ENCODE data around the gene TSPO2. TPM values are rescaled to one million over a fixed set of nuclear protein-coding genes. Genes with fewer than 3 reads are reported as not detected.
"Not testable (repeated sequence)": the region's sequence is repeated elsewhere in the genome, so short reads cannot be mapped to it uniquely, and the experiment has no call there.

The TSPO2 gene
- total RNA-seq, 1 donor from 2014 or later = 1.0 TPM

DNA sequence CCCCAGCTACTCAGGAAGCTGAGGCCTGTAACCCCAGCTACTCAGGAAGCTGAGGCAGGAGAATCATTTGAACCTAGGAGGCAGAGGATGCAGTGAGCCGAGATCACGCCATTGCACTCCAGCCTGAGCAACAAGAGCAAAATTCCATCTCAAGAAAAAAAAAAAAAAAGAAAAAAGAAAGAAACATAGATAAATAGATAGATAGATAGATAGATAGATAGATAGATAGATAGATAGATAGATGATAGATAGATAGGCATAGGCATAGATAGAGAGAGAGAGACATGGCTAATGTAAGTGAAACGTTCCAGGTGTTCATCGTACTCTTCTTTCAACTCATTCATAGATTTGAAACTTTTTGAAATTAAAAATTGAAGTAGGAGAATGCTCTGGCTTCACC, 35.3 kb upstream of the TSPO2 start:
- H3K4me3 ChIP-seq (ENCODE audit: low read length in 3 of 3); H3K9ac ChIP-seq (ENCODE audit: low read depth in 1 of 3, low read length in 3 of 3); H3K9me3 ChIP-seq (ENCODE audit: control insufficient read depth in 3 of 3, low read length in 3 of 3); H3K27me3 ChIP-seq (ENCODE audit: control insufficient read depth in 3 of 3, insufficient read depth in 3 of 3, low read length in 3 of 3); H3K36me3 ChIP-seq (ENCODE audit: control insufficient read depth in 3 of 3, insufficient read depth in 3 of 3, low read length in 3 of 3); H3K27ac ChIP-seq (ENCODE audit: low read depth, low read length): not testable (repeated sequence)
- peaks cover 9 to 12% (median 11%) of the 10 kb centered on the region in 3 donors for H3K4me1 ChIP-seq (ENCODE audit: control insufficient read depth in 3 of 3, insufficient read depth in 3 of 3, low read length in 3 of 3)

DNA sequence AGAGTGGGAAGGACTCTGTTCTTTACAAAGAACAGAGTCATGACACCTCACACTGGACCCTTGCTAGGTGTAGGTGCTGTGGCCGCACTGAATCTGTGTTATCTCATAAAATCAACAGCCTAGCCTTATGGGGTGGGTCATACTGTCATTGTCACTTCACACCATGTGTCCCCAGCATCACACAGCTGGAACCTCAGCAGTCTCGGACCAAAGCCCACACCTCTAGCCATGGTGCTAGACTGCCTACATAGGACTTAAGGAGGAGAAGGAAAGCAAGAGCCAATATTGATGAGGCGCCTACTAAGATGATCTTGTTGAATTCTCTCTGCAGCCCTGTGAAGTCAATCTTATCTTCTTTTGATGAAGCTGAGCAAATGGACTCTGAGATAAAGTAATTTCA, 34.3 kb upstream of the TSPO2 start:
- Histone ChIP-seq H3K36me3 (ENCODE audit: control insufficient read depth in 3 of 3, insufficient read depth in 3 of 3, low read length in 3 of 3) (no peaks in the 10 kb centered on the region), H3K9me3 (ENCODE audit: control insufficient read depth in 3 of 3, low read length in 3 of 3) (no peaks in the 10 kb centered on the region), H3K4me3 (ENCODE audit: low read length in 3 of 3) (no peak overlapping the region), H3K27me3 (ENCODE audit: control insufficient read depth in 3 of 3, insufficient read depth in 3 of 3, low read length in 3 of 3) (no peaks in the 10 kb centered on the region), H3K9ac (ENCODE audit: low read depth in 1 of 3, low read length in 3 of 3) (no peak overlapping the region), H3K4me1 (ENCODE audit: control insufficient read depth in 3 of 3, insufficient read depth in 3 of 3, low read length in 3 of 3) (peaks cover 0 to 1% (median under 1%) of the 10 kb centered on the region in 3 donors), H3K27ac (ENCODE audit: low read depth, low read length) (no peak overlapping the region)

DNA sequence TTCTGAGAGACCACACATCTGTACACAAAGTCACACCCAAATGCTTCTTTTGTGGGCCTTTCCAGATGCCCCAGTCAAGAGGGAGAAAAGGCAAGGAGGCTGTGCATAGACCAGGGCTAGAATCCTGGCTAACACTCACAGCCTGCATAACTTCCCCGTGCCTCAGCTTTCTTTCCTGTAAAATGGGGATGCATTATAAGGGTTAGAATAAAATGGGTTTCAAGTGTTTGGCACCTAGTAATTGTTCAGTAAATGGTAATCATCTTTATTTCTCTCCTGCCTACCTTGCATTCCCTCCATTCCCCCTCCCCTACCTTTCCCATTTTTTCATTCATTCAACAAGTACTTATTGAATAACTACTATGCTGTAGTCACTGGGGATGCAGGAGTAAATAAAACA, 32.6 kb upstream of the TSPO2 start:
- Histone ChIP-seq H3K9me3 (ENCODE audit: control insufficient read depth in 3 of 3, low read length in 3 of 3) (no peaks in the 10 kb centered on the region), H3K27me3 (ENCODE audit: control insufficient read depth in 3 of 3, insufficient read depth in 3 of 3, low read length in 3 of 3) (no peaks in the 10 kb centered on the region), H3K9ac (ENCODE audit: low read depth in 1 of 3, low read length in 3 of 3) (no peak overlapping the region), H3K4me3 (ENCODE audit: low read length in 3 of 3) (no peak overlapping the region), H3K36me3 (ENCODE audit: control insufficient read depth in 3 of 3, insufficient read depth in 3 of 3, low read length in 3 of 3) (no peaks in the 10 kb centered on the region), H3K27ac (ENCODE audit: low read depth, low read length) (no peak overlapping the region), H3K4me1 (ENCODE audit: control insufficient read depth in 3 of 3, insufficient read depth in 3 of 3, low read length in 3 of 3) (no peaks in the 10 kb centered on the region)

DNA sequence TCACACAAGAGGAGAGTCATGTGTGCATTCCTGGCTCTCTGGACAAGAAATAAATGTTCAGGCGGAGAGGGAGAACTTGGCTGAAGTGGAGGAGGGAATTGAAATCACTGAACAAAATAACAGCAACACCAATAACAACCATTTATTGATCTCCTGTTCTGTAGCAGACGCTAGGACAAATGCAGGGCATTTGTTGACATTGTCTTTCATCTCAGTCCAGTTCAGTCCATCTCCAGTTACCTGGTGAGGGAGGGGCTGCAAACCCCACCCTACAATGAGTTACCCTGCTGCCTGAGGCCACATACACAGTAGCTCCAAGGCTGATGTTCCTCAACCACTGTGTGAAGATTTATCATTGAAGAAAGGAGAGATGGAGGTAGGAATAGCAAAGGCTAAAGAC, 30.6 kb upstream of the TSPO2 start:
- no peak overlapping the region for H3K9ac ChIP-seq (ENCODE audit: low read depth in 1 of 3, low read length in 3 of 3)
- H3K4me3 ChIP-seq (ENCODE audit: low read length in 3 of 3) = no peak overlapping the region
- H3K9me3 ChIP-seq (ENCODE audit: control insufficient read depth in 3 of 3, low read length in 3 of 3) = no peaks in the 10 kb centered on the region
- no peaks in the 10 kb centered on the region for H3K27me3 ChIP-seq (ENCODE audit: control insufficient read depth in 3 of 3, insufficient read depth in 3 of 3, low read length in 3 of 3)
- no peak overlapping the region for H3K27ac ChIP-seq (ENCODE audit: low read depth, low read length)
- no peaks in the 10 kb centered on the region for H3K36me3 ChIP-seq (ENCODE audit: control insufficient read depth in 3 of 3, insufficient read depth in 3 of 3, low read length in 3 of 3)
- H3K4me1 ChIP-seq (ENCODE audit: control insufficient read depth in 3 of 3, insufficient read depth in 3 of 3, low read length in 3 of 3) = no peaks in the 10 kb centered on the region

DNA sequence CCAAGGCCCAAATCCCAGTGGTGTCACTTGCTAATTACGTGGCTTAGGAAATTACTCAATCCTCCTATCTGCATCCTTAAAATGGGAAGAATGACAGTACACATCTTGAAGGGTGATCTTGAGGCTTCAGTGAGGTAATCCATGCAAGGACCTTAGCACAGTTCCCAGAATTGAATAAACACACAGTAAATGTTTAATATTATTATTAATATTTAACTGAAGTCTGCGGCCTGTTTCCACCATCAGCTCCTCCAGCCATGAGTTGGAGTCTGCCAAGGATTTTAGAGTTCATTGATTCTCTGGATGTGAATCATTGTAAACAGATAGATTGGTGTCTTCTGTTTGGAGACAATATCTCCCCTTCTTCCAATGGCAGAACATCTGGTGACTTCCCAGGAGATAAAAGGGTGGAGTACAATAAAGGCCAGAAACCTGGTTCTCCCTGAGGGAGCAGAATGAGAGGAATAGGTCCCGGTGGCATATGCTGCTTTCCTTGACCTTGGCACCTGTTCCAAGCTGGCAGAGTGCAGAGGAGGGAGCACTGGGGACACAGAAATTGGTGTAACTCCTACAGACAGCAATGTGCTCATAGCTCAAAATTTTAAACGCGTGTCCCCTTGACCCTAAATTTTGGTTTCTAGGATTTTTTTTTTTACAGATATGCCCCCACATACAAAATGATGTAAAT, 28.7 kb upstream of the TSPO2 start:
- Histone ChIP-seq H3K9me3 (ENCODE audit: control insufficient read depth in 3 of 3, low read length in 3 of 3) (no peaks in the 10 kb centered on the region), H3K9ac (ENCODE audit: low read depth in 1 of 3, low read length in 3 of 3) (no peak overlapping the region), H3K36me3 (ENCODE audit: control insufficient read depth in 3 of 3, insufficient read depth in 3 of 3, low read length in 3 of 3) (no peaks in the 10 kb centered on the region), H3K4me1 (ENCODE audit: control insufficient read depth in 3 of 3, insufficient read depth in 3 of 3, low read length in 3 of 3) (no peaks in the 10 kb centered on the region), H3K27ac (ENCODE audit: low read depth, low read length) (no peak overlapping the region), H3K27me3 (ENCODE audit: control insufficient read depth in 3 of 3, insufficient read depth in 3 of 3, low read length in 3 of 3) (no peaks in the 10 kb centered on the region), H3K4me3 (ENCODE audit: low read length in 3 of 3) (no peak overlapping the region)

DNA sequence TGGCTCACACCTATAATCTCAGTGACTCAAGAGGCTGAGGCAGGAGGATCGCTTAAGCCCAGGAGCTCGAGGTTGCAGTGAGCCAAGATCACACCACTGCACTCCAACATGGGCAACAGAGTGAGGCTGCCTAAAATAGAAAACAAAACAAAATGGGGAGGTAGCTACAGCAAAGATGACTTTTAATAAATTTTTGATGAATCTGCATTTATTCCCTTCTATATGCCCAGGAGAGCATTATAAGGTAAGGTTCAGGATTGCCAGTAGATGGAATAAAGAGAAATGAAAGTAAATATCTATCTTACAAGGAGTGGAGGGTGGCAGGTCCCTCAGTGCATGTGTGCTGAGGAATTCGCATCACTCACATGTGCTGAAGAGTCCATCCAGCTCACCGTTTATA, 27.5 kb upstream of the TSPO2 start:
- H3K9ac ChIP-seq (ENCODE audit: low read depth in 1 of 3, low read length in 3 of 3) = no peak overlapping the region
- no peak overlapping the region for H3K4me3 ChIP-seq (ENCODE audit: low read length in 3 of 3)
- H3K27ac ChIP-seq (ENCODE audit: low read depth, low read length) = no peak overlapping the region
- H3K4me1 ChIP-seq (ENCODE audit: control insufficient read depth in 3 of 3, insufficient read depth in 3 of 3, low read length in 3 of 3) = no peaks in the 10 kb centered on the region
- H3K9me3 ChIP-seq (ENCODE audit: control insufficient read depth in 3 of 3, low read length in 3 of 3) = no peaks in the 10 kb centered on the region
- H3K27me3 ChIP-seq (ENCODE audit: control insufficient read depth in 3 of 3, insufficient read depth in 3 of 3, low read length in 3 of 3) = no peaks in the 10 kb centered on the region
- no peaks in the 10 kb centered on the region for H3K36me3 ChIP-seq (ENCODE audit: control insufficient read depth in 3 of 3, insufficient read depth in 3 of 3, low read length in 3 of 3)

DNA sequence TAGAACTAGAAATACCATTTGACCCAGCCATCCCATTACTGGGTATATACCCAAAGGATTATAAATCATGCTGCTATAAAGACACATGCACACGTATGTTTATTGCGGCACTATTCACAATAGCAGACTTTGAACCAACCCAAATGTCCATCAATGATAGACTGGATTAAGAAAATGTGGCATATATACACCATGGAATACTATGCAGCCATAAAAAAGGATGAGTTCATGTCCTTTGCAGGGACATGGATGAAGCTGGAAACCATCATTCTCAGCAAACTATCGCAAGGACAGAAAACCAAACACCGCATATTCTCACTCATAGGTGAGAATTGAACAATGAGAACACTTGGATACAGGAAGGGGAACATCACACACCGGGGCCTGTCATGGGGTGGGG, 26.4 kb upstream of the TSPO2 start:
- H3K4me1 ChIP-seq (ENCODE audit: control insufficient read depth in 3 of 3, insufficient read depth in 3 of 3, low read length in 3 of 3); H3K9me3 ChIP-seq (ENCODE audit: control insufficient read depth in 3 of 3, low read length in 3 of 3); H3K4me3 ChIP-seq (ENCODE audit: low read length in 3 of 3); H3K9ac ChIP-seq (ENCODE audit: low read depth in 1 of 3, low read length in 3 of 3); H3K36me3 ChIP-seq (ENCODE audit: control insufficient read depth in 3 of 3, insufficient read depth in 3 of 3, low read length in 3 of 3); H3K27ac ChIP-seq (ENCODE audit: low read depth, low read length); H3K27me3 ChIP-seq (ENCODE audit: control insufficient read depth in 3 of 3, insufficient read depth in 3 of 3, low read length in 3 of 3): not testable (repeated sequence)

DNA sequence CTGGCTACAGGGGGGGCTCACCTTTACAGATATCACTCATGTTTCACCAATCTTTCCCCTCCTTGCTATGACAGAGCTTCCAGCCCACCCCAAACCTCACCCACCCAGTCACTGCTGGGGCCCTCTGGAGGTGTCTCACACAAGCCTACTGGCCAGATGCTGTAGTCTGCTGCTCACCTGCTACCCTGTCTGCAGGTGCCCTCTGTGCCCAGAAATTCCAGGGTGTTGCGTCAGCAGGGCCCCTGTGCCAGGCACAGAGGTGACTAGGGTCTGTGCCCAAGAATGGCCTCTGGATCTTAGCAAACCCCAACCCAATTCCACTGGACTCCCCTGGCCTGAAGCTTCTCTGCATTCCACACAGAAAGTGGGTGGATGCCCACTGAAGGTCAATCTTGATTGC, 24.6 kb upstream of the TSPO2 start:
- Histone ChIP-seq H3K27ac (ENCODE audit: low read depth, low read length) (no peak overlapping the region), H3K27me3 (ENCODE audit: control insufficient read depth in 3 of 3, insufficient read depth in 3 of 3, low read length in 3 of 3) (no peaks in the 10 kb centered on the region), H3K4me3 (ENCODE audit: low read length in 3 of 3) (no peak overlapping the region), H3K9me3 (ENCODE audit: control insufficient read depth in 3 of 3, low read length in 3 of 3) (no peaks in the 10 kb centered on the region), H3K9ac (ENCODE audit: low read depth in 1 of 3, low read length in 3 of 3) (no peak overlapping the region), H3K4me1 (ENCODE audit: control insufficient read depth in 3 of 3, insufficient read depth in 3 of 3, low read length in 3 of 3) (peaks cover 0 to 4% (median 0%) of the 10 kb centered on the region in 3 donors), H3K36me3 (ENCODE audit: control insufficient read depth in 3 of 3, insufficient read depth in 3 of 3, low read length in 3 of 3) (no peaks in the 10 kb centered on the region)

DNA sequence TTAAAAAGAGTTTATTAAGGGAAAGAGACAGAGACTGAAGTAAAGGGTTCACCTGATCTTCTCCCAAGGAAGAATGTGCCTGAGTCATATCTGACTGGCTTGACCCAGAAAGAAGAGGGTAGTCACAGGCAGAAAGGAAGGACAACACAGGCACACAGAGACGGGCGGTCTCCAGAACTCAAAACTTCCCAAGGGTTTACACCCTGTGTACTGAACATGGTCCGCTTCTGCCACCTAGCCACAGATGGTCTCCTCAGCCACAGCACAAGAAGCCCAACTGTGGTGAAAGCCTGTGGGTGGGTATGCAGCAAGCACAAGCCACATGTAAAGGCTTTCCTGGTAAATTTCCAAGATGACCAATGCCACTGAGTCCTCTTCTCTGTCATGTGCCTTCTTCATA, 20.4 kb upstream of the TSPO2 start:
- H3K9ac ChIP-seq (ENCODE audit: low read depth in 1 of 3, low read length in 3 of 3) = no peak overlapping the region
- no peak overlapping the region for H3K4me3 ChIP-seq (ENCODE audit: low read length in 3 of 3)
- H3K36me3 ChIP-seq (ENCODE audit: control insufficient read depth in 3 of 3, insufficient read depth in 3 of 3, low read length in 3 of 3) = peaks cover 0 to 4% (median 0%) of the 10 kb centered on the region in 3 donors
- H3K27ac ChIP-seq (ENCODE audit: low read depth, low read length) = no peak overlapping the region
- H3K4me1 ChIP-seq (ENCODE audit: control insufficient read depth in 3 of 3, insufficient read depth in 3 of 3, low read length in 3 of 3) = peaks cover 0 to 4% (median 2%) of the 10 kb centered on the region in 3 donors
- no peaks in the 10 kb centered on the region for H3K9me3 ChIP-seq (ENCODE audit: control insufficient read depth in 3 of 3, low read length in 3 of 3)
- H3K27me3 ChIP-seq (ENCODE audit: control insufficient read depth in 3 of 3, insufficient read depth in 3 of 3, low read length in 3 of 3) = no peaks in the 10 kb centered on the region

DNA sequence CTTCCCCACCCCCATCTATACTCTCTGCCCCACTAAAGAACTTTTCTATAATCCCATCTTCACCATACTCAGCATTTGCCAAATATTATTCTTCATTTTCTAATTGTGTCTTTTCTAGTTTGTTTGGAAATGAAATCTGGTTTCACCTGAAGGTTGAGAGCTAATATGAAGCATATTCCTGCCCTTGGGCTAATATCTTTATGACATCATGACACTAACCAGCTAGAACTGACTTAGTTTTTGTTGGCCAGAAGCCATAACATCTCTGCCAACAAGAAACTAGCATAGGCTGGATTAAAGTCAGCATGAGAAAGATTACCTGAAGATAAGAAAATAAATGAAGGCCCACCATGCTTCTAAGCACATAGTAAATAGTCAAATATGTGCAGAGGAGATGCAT, 20.0 kb upstream of the TSPO2 start:
- H3K27me3 ChIP-seq (ENCODE audit: control insufficient read depth in 3 of 3, insufficient read depth in 3 of 3, low read length in 3 of 3) = no peaks in the 10 kb centered on the region
- H3K27ac ChIP-seq (ENCODE audit: low read depth, low read length) = no peak overlapping the region
- H3K9me3 ChIP-seq (ENCODE audit: control insufficient read depth in 3 of 3, low read length in 3 of 3) = no peaks in the 10 kb centered on the region
- no peak overlapping the region for H3K4me3 ChIP-seq (ENCODE audit: low read length in 3 of 3)
- H3K36me3 ChIP-seq (ENCODE audit: control insufficient read depth in 3 of 3, insufficient read depth in 3 of 3, low read length in 3 of 3) = peaks cover 0 to 4% (median 0%) of the 10 kb centered on the region in 3 donors
- peaks cover 4 to 6% (median 5%) of the 10 kb centered on the region in 3 donors for H3K4me1 ChIP-seq (ENCODE audit: control insufficient read depth in 3 of 3, insufficient read depth in 3 of 3, low read length in 3 of 3)
- no peak overlapping the region for H3K9ac ChIP-seq (ENCODE audit: low read depth in 1 of 3, low read length in 3 of 3)

All from skeletal muscle tissue (tissue), 4 donors.